HEK293 (cell line): ENCODE data around the gene COPS9.

ENCODE experiments used
- MZF1 ChIP-seq: fragments of 450-650 bp; formaldehyde crosslinking; IDR thresholded peaks from 2 replicates; pipeline ENCODE4 v1.5.1; 2017; ENCODE audit warnings: missing biosample characterization, missing genetic modification characterization, borderline replicate concordance
- SALL2 ChIP-seq: fragments of 450-650 bp; formaldehyde crosslinking; IDR thresholded peaks from 2 replicates; pipeline ENCODE4 v1.5.0; 2017; ENCODE audit warnings: missing biosample characterization, mild to moderate bottlenecking, missing genetic modification characterization, borderline replicate concordance
- SP7 ChIP-seq: fragments of 450-650 bp; formaldehyde crosslinking; IDR thresholded peaks from 2 replicates; pipeline ENCODE4 v1.5.1; 2016; ENCODE audit warnings: missing biosample characterization, missing genetic modification characterization
- ZFP37 ChIP-seq: fragments of 450-650 bp; formaldehyde crosslinking; IDR thresholded peaks from 2 replicates; pipeline ENCODE4 v1.5.1; 2016; ENCODE audit warnings: missing biosample characterization, missing genetic modification characterization
- ZNF354C ChIP-seq: fragments of 450-650 bp; formaldehyde crosslinking; IDR thresholded peaks from 2 replicates; pipeline ENCODE4 v1.5.1; 2016; ENCODE audit warnings: missing biosample characterization, missing genetic modification characterization, low read depth, borderline replicate concordance
- ZNF394 ChIP-seq: fragments of 450-650 bp; formaldehyde crosslinking; IDR thresholded peaks from 2 replicates; pipeline ENCODE4 v1.5.1; 2016; ENCODE audit warnings: missing biosample characterization, missing genetic modification characterization, mild to moderate bottlenecking, moderate library complexity, borderline replicate concordance
- ZNF423 ChIP-seq: fragments of 450-650 bp; formaldehyde crosslinking; IDR thresholded peaks from 2 replicates; pipeline ENCODE4 v1.5.1; 2016; ENCODE audit warnings: missing biosample characterization, missing genetic modification characterization
- ZNF792 ChIP-seq: fragments of 450-650 bp; formaldehyde crosslinking; IDR thresholded peaks from 2 replicates; pipeline ENCODE4 v1.5.1; 2016; ENCODE audit warnings: missing biosample characterization, missing genetic modification characterization
- ZNF830 ChIP-seq: fragments of 450-650 bp; IDR thresholded peaks from 2 replicates; pipeline ENCODE4 v1.5.0; 2018; ENCODE audit warnings: missing biosample characterization, missing genetic modification characterization, low read depth, mild to moderate bottlenecking, moderate library complexity
- TF ChIP-seq, protein P1 (sequence below): fragments of 450-650 bp; formaldehyde crosslinking; conservative IDR thresholded peaks from 2 replicates; pipeline ENCODE4 v1.5.1; 2016; ENCODE audit warnings: low read depth, missing biosample characterization, missing genetic modification characterization
- TF ChIP-seq, protein P2 (sequence below): fragments of 450-650 bp; formaldehyde crosslinking; IDR thresholded peaks from 2 replicates; pipeline ENCODE4 v1.5.1; 2016; ENCODE audit warnings: missing biosample characterization, missing genetic modification characterization, low read depth
- TF ChIP-seq, protein P3 (sequence below): fragments of 450-650 bp; formaldehyde crosslinking; IDR thresholded peaks from 2 replicates; pipeline ENCODE4 v1.5.1; 2016; ENCODE audit warnings: missing biosample characterization, missing genetic modification characterization
- TF ChIP-seq, protein P4 (sequence below): fragments of 450-650 bp; formaldehyde crosslinking; IDR thresholded peaks from 2 replicates; pipeline ENCODE4 v1.5.1; 2016; ENCODE audit warnings: missing biosample characterization, missing genetic modification characterization
- TF ChIP-seq, protein P5 (sequence below): fragments of 450-650 bp; IDR thresholded peaks from 2 replicates; pipeline ENCODE4 v1.5.1; 2018; ENCODE audit warnings: missing biosample characterization, missing genetic modification characterization

DNA sequence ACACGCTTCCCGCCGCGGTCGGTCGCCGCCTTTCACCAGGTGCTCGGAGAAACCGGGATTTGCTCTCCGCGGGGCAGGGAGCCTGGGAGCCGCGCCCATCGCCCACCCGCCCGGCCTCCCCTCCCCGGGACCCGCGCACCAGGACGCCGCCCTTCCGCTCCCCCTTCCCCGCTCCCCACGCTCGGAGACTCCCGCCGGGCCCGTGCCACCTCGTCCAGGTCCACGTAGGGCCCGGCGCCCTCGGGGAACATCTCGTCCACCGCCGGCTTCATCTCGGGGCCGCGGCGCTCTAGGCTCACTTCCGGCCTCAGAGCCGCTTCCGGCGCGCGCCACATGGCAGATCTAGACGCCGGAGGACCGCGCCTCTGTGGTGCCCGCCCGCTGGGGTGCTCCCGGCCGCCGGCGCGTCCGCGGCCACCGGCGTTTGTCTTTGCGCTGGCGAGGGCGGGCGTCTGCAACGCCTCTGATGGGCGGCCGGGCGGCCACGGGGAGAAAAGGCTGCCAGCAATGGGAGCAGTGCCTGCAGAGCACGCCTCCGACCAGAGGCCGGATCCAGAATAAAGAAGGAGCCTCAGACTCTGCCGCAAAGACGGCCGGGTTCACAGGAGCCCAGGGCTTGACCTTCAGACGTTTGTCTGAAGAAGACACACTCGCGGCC, at the start of gene COPS9:
- TF ChIP-seq ZFP37 (tag by site-specific recombination) (no peak), ZNF830 (no peak), ZNF792 (tag by site-specific recombination) (no peak), SALL2 (tag by site-specific recombination) (no peak), SP7 (tag by site-specific recombination) (peak; percentile 47; the same call in 1 of the 2 replicates), ZNF354C (no peak), ZNF394 (tag by site-specific recombination) (no peak), ZNF423 (tag by site-specific recombination) (no peak), MZF1 (tag by site-specific recombination) (no peak)
- TF ChIP-seq, protein P1, sequence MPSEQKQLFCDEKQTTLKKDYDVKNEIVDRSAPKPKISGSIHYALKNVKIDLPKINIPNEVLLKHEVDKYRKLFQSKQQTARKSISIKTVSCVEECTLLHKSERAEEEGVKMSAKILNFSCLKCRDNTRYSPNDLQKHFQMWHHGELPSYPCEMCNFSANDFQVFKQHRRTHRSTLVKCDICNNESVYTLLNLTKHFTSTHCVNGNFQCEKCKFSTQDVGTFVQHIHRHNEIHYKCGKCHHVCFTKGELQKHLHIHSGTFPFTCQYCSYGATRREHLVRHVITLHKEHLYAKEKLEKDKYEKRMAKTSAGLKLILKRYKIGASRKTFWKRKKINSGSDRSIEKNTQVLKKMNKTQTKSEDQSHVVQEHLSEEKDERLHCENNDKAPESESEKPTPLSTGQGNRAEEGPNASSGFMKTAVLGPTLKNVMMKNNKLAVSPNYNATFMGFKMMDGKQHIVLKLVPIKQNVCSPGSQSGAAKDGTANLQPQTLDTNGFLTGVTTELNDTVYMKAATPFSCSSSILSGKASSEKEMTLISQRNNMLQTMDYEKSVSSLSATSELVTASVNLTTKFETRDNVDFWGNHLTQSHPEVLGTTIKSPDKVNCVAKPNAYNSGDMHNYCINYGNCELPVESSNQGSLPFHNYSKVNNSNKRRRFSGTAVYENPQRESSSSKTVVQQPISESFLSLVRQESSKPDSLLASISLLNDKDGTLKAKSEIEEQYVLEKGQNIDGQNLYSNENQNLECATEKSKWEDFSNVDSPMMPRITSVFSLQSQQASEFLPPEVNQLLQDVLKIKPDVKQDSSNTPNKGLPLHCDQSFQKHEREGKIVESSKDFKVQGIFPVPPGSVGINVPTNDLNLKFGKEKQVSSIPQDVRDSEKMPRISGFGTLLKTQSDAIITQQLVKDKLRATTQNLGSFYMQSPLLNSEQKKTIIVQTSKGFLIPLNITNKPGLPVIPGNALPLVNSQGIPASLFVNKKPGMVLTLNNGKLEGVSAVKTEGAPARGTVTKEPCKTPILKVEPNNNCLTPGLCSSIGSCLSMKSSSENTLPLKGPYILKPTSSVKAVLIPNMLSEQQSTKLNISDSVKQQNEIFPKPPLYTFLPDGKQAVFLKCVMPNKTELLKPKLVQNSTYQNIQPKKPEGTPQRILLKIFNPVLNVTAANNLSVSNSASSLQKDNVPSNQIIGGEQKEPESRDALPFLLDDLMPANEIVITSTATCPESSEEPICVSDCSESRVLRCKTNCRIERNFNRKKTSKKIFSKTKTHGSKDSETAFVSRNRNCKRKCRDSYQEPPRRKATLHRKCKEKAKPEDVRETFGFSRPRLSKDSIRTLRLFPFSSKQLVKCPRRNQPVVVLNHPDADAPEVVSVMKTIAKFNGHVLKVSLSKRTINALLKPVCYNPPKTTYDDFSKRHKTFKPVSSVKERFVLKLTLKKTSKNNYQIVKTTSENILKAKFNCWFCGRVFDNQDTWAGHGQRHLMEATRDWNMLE (tag by site-specific recombination), result peak; percentile 75
- TF ChIP-seq, protein P2, sequence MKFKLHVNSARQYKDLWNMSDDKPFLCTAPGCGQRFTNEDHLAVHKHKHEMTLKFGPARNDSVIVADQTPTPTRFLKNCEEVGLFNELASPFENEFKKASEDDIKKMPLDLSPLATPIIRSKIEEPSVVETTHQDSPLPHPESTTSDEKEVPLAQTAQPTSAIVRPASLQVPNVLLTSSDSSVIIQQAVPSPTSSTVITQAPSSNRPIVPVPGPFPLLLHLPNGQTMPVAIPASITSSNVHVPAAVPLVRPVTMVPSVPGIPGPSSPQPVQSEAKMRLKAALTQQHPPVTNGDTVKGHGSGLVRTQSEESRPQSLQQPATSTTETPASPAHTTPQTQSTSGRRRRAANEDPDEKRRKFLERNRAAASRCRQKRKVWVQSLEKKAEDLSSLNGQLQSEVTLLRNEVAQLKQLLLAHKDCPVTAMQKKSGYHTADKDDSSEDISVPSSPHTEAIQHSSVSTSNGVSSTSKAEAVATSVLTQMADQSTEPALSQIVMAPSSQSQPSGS, result no peak
- TF ChIP-seq, protein P3, sequence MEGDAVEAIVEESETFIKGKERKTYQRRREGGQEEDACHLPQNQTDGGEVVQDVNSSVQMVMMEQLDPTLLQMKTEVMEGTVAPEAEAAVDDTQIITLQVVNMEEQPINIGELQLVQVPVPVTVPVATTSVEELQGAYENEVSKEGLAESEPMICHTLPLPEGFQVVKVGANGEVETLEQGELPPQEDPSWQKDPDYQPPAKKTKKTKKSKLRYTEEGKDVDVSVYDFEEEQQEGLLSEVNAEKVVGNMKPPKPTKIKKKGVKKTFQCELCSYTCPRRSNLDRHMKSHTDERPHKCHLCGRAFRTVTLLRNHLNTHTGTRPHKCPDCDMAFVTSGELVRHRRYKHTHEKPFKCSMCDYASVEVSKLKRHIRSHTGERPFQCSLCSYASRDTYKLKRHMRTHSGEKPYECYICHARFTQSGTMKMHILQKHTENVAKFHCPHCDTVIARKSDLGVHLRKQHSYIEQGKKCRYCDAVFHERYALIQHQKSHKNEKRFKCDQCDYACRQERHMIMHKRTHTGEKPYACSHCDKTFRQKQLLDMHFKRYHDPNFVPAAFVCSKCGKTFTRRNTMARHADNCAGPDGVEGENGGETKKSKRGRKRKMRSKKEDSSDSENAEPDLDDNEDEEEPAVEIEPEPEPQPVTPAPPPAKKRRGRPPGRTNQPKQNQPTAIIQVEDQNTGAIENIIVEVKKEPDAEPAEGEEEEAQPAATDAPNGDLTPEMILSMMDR (tag by site-specific recombination), result no peak
- TF ChIP-seq, protein P4, sequence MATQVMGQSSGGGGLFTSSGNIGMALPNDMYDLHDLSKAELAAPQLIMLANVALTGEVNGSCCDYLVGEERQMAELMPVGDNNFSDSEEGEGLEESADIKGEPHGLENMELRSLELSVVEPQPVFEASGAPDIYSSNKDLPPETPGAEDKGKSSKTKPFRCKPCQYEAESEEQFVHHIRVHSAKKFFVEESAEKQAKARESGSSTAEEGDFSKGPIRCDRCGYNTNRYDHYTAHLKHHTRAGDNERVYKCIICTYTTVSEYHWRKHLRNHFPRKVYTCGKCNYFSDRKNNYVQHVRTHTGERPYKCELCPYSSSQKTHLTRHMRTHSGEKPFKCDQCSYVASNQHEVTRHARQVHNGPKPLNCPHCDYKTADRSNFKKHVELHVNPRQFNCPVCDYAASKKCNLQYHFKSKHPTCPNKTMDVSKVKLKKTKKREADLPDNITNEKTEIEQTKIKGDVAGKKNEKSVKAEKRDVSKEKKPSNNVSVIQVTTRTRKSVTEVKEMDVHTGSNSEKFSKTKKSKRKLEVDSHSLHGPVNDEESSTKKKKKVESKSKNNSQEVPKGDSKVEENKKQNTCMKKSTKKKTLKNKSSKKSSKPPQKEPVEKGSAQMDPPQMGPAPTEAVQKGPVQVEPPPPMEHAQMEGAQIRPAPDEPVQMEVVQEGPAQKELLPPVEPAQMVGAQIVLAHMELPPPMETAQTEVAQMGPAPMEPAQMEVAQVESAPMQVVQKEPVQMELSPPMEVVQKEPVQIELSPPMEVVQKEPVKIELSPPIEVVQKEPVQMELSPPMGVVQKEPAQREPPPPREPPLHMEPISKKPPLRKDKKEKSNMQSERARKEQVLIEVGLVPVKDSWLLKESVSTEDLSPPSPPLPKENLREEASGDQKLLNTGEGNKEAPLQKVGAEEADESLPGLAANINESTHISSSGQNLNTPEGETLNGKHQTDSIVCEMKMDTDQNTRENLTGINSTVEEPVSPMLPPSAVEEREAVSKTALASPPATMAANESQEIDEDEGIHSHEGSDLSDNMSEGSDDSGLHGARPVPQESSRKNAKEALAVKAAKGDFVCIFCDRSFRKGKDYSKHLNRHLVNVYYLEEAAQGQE, result no peak
- TF ChIP-seq, protein P5, sequence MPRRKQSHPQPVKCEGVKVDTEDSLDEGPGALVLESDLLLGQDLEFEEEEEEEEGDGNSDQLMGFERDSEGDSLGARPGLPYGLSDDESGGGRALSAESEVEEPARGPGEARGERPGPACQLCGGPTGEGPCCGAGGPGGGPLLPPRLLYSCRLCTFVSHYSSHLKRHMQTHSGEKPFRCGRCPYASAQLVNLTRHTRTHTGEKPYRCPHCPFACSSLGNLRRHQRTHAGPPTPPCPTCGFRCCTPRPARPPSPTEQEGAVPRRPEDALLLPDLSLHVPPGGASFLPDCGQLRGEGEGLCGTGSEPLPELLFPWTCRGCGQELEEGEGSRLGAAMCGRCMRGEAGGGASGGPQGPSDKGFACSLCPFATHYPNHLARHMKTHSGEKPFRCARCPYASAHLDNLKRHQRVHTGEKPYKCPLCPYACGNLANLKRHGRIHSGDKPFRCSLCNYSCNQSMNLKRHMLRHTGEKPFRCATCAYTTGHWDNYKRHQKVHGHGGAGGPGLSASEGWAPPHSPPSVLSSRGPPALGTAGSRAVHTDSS (tag by site-specific recombination), result no peak
